A549 (cell line): ENCODE results near the gene CFC1. TPM values are rescaled to one million over a fixed set of nuclear protein-coding genes. Genes with fewer than 3 reads are reported as not detected.
"Not testable (repeated sequence)": the region's sequence is repeated elsewhere in the genome, so short reads cannot be mapped to it uniquely, and the experiment has no call there.

Source experiments
- ATAC-seq, 2 experiments: fragments of 200-7000 bp in 1 of 2; fragments of >200 bp in 1 of 2; cut with Nextera tagmentation in 1 of 2; cut with Tn5 transposase in 1 of 2; 3 replicates each; pipeline versions ENCODE4 v1.8.0 to v1.9.1; 2018 to 2020; ENCODE audit warnings: mild to moderate bottlenecking in 1 of 2, moderate library complexity in 1 of 2
- CTCF ChIA-PET: fragments of 300-600 bp; sonication (Branson Sonifier 250); formaldehyde crosslinking; extraction: SDS; loops from one replicate; lab custom pipeline; 2021; ENCODE audit warnings: antibody characterized with exemption, inconsistent platforms; lab: Yijun Ruan, JAX
- POLR2A ChIA-PET: fragments of 350-600 bp; formaldehyde crosslinking; extraction: SDS; loops from one replicate; lab custom pipeline; 2021; ENCODE audit warnings: antibody characterized with exemption, inconsistent platforms; lab: Yijun Ruan, JAX
- DNase-seq, 2 experiments: peaks; one replicate each; pipeline versions ENCODE4 v3.0.0 to v3.0.0-alpha.2; 2011 to 2016; ENCODE audit warnings: low read depth in 1 of 2, low spot score in 1 of 2
- FAIRE-seq: peaks from 2 replicates; lab custom pipeline; 2011; peaks lifted over from hg19 to GRCh38; lab: Jason Lieb, UNC
- H3K27ac ChIP-seq, 2 experiments: fragments of >200 bp; sonication (Bioruptor Twin); formaldehyde crosslinking; 3 replicates each; pipeline ENCODE4 v1.5.1; 2016 to 2017
- H3K4me1 ChIP-seq: fragments of >200 bp; sonication (Bioruptor Twin); formaldehyde crosslinking; 3 replicates; pipeline ENCODE4 v1.6.1; 2016
- H3K4me2 ChIP-seq: fragments of >200 bp; sonication (Bioruptor Twin); formaldehyde crosslinking; 3 replicates; pipeline ENCODE4 v1.6.1; 2016
- H3K4me3 ChIP-seq: fragments of >200 bp; sonication (Bioruptor Twin); formaldehyde crosslinking; 3 replicates; pipeline ENCODE4 v1.5.1; 2016
- H3K9me3 ChIP-seq: fragments of >200 bp; sonication (Bioruptor Twin); formaldehyde crosslinking; 3 replicates; pipeline ENCODE4 v1.6.1; 2016
- WGBS: methylation state at CpG from one replicate; pipeline ENCODE4 v1.1.6; 2017; ENCODE audit errors: missing lambda C conversion rate; 5-methylcytosine and 5-hydroxymethylcytosine counted together
- polyA minus RNA-seq: library from RNA; depleted of rRNA, polyadenylated mRNA; stranded (reverse); fragments of >200 nt; gene quantifications from 2 replicates; pipeline ENCODE4 v1.2.3, GENCODE V29; 2011; rRNA and poly(A)+ RNA removed
- polyA plus RNA-seq, 4 experiments: library from polyadenylated mRNA; depleted of rRNA in 3 of 4; stranded (reverse); fragments of >200 nt; fragmentation: RNase III in 1 of 4; extraction: RNeasy Plus Mini Kit Qiagen cat#74134 plus additional on column Dnase treatment in 1 of 4; gene quantifications; 2 replicates in 3 of 4; 3 replicates in 1 of 4; pipeline ENCODE4 v1.2.3, GENCODE V29; 2011 to 2017

Gene CFC1
- polyA plus RNA-seq (2011; rRNA removed): not detected in 2 replicates
- polyA plus RNA-seq (2012; cell fraction: cytosol; rRNA removed): not detected in 2 replicates
- polyA plus RNA-seq (2012; cell fraction: nucleus; rRNA removed): not detected in 2 replicates
- not detected in 3 replicates for polyA plus RNA-seq (2017; fragmentation: RNase III; extraction: RNeasy Plus Mini Kit Qiagen cat#74134 plus additional on column Dnase treatment)
- not detected in 2 replicates for polyA minus RNA-seq

DNA sequence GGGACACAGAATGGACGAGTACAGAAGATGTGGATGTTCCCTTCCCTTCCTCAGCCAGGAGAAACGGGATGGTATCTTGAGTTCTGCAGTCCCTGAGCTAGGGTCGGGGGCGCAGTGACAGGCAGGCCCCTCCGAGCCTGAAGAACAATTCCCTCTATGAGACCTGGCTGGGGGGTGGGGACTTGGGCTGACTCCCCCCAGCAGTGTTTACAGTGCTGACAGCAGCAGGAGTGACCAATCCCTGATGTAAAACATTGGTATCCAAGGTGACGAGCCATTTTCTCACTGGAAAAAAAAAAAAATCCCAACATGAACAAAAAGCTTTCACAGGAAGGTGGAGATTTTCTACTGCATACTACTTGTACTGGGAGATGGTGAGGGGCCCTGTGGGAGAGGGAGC lies at the start of gene CFC1:
Gene CFC1 (minus strand): TSS at position 183 of the 400 bp plus-strand sequence. CDS start 288 bp downstream, outside the sequence.
- no CpG with 5 or more reads among the region's 6 CpGs for WGBS
- POLR2A ChIA-PET, ATAC-seq: not testable (repeated sequence)

DNA sequence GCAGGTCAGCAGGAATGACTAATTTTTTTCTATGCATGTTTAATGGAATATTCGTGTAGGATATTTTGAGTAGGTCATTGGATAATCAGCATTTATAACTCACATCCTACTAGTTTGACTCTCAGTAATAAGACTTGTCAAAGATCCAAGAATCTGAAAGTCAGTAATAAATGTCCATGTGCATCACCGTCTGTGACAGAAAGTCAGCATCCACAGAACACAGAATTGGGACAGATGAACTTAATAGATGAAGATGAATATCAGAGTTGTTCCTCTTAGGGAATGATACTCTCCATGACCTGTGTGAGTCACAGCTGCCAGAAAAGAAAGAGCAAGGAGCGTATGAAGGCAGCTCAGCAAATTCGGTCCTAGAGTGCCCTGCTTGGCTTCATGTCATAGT lies 42.3 kb upstream of the CFC1 start:
- H3K4me1 ChIP-seq, H3K4me2 ChIP-seq, POLR2A ChIA-PET, FAIRE-seq, CTCF ChIA-PET, H3K4me3 ChIP-seq, DNase-seq, ATAC-seq, H3K9me3 ChIP-seq, H3K27ac ChIP-seq: not testable (repeated sequence)
- 17% methylated on average over 4 of the region's 4 CpGs for WGBS

More for the DNA sequence above, at the start of gene CFC1:
- CTCF ChIA-PET, H3K4me1 ChIP-seq, H3K9me3 ChIP-seq, DNase-seq, H3K4me3 ChIP-seq, FAIRE-seq, H3K27ac ChIP-seq, H3K4me2 ChIP-seq: not testable (repeated sequence)

DNA sequence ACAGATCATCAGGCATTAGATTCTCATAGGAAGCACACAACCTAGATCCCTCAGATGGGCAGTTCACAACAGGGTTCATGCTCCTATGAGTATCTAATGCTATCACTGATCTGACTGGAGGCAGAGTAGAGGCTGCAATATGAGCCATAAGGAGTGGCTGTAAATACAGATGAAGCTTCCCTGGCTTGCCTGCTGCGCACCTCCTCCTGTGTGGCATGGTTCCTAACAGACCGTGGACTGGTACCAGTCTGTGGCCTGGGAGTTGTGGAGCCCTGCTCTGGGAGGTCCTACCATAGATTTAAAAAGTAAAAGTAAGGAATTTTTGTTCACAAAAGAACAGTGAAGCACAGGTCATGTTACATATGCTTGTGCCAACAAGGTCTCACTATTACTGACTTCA lies 39.6 kb upstream of the CFC1 start:
- POLR2A ChIA-PET, H3K4me2 ChIP-seq, FAIRE-seq, H3K4me1 ChIP-seq, ATAC-seq, H3K4me3 ChIP-seq, H3K9me3 ChIP-seq, H3K27ac ChIP-seq, CTCF ChIA-PET, DNase-seq: not testable (repeated sequence)
- WGBS: 5% methylated on average over 2 of the region's 2 CpGs

DNA sequence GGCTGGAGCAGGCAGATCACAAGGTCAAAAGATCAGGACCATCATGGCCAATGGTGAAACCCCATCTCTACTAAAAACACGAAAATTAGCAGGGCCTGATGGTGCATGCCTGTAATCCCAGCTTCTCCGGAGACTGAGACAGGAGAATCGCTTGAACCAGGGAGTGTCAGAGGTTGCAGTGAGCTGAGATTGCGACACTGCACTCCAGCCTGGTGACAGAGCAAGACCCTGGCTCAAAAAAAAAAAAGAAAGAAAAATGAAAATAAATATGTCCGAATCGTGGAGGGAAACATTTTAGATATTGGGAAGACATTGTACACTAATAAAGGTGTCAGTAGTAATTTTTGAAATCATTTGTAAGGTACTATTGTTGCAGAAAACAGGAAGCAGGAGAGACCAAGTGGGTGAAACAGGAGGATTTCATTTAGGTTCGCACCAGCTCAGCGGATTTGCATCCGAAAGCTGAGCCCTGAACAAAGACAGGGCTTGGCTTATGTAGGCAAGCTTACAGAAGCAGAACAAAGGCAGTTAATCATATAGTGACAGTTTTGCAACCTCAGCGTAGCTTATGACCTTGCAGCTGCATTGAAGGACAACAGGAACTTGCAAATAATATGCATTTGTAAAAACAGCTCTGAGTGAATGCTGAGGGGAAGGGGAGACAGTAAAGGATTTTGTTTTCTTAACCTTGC lies 29.6 kb upstream of the CFC1 start:
- H3K4me3 ChIP-seq, H3K27ac ChIP-seq, ATAC-seq, H3K4me2 ChIP-seq, POLR2A ChIA-PET, DNase-seq, H3K9me3 ChIP-seq, CTCF ChIA-PET, H3K4me1 ChIP-seq, FAIRE-seq: not testable (repeated sequence)
- WGBS: 42% methylated on average over 9 of the region's 10 CpGs

DNA sequence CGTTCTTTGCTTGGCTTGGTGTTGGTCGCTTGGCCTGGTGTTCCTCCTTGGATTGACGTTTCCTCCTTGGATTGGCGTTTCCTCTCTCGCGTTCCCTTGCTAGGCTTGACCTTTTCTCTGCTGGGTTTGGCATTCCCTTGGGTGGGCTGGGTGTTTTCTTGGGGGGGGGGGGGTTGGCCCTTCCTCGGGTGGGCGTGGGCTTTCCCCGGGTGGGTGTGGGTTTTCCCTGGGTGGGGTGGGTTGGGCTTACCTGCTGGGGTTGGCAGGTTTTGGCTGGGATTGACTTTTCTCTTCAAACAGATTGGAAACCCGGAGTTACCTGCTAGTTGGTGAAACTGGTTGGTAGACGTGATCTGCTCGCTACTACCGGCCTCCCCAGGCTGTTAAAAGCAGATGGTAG lies 11.8 kb upstream of the CFC1 start, which contains the start of gene POTEJ:
Gene POTEJ (plus strand): TSS at position 301 of the 400 bp plus-strand sequence. CDS start 93 bp downstream, at position 394.
- DNase-seq, H3K4me2 ChIP-seq, ATAC-seq, H3K4me3 ChIP-seq, H3K4me1 ChIP-seq, H3K9me3 ChIP-seq, POLR2A ChIA-PET, FAIRE-seq, CTCF ChIA-PET, H3K27ac ChIP-seq: not testable (repeated sequence)
- WGBS: no CpG with 5 or more reads among the region's 13 CpGs

DNA sequence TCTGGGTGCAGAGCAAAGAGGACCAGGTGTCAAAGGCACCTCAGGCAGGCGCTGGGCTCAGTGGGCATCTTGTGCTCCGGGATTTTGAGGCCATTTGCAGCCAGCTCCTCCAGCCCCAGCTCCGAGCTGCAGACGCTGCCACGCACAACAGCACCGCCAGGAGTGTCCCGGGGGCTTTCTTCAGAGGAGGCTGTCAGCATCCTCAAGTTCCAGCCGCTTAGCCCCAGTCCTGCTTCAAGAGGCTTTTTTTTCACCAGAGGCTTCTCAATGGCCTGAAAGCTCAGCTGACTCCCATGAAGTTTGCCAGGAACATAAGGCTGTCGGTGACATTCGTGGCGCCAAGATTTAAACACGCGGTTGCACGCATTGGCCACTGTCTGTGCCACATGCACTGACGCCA lies 11.1 kb upstream of the CFC1 start:
- H3K4me1 ChIP-seq, POLR2A ChIA-PET, CTCF ChIA-PET, H3K9me3 ChIP-seq, H3K4me3 ChIP-seq, H3K4me2 ChIP-seq, FAIRE-seq, DNase-seq, H3K27ac ChIP-seq, ATAC-seq: not testable (repeated sequence)
- WGBS: 79% methylated on average over 8 of the region's 15 CpGs

DNA sequence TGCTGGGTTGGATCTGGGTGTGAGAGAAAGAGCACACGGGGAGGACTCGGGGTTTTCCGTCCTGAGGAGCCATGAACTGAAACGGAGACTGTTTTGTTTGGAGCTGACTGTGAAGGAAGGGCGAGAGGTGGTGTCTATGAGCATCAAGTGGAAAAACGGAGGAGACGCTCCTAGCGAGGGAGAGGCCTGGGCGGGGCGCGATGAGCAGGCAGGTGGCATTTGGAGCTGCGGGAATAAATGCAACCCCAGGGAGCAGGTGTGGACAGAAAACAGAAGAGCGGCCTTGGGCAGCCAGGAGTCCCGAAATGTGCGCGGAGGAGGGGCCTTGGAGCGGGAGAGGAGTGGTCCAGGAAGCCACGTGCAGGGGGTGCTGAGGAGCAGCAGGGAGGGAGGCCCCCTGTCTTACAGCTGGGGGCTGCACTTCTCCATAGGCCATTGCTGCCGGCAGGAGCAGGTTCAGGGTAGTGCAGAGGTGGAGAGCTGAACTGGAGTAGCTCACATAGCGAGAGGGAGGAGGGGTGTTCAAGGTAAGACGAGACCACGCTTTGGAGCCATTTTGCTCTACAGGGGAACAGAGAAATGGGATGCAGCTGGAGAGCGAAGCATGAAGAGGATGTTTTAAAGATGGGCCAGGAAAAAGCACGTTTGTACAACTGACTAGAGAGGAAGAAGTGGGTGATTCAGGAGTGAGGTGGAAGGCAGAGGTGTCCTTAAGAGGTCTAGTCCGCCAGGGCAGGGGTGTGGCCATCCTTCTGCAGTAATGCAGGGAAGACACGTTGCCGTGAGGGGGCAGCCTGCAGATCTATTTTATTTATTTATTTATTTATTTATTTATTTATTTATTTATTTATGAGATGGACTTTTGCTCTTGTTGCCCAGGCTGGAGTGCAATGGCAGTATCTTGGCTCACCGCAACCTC lies 9.9 kb upstream of the CFC1 start:
- FAIRE-seq, H3K4me2 ChIP-seq, H3K4me3 ChIP-seq, DNase-seq, CTCF ChIA-PET, POLR2A ChIA-PET, H3K9me3 ChIP-seq, H3K4me1 ChIP-seq, H3K27ac ChIP-seq: not testable (repeated sequence)
- 52% methylated on average over 7 of the region's 28 CpGs for WGBS
- peak in 1 of 2 experiments; percentile 71; a peak in 3 of 6 replicates for ATAC-seq

DNA sequence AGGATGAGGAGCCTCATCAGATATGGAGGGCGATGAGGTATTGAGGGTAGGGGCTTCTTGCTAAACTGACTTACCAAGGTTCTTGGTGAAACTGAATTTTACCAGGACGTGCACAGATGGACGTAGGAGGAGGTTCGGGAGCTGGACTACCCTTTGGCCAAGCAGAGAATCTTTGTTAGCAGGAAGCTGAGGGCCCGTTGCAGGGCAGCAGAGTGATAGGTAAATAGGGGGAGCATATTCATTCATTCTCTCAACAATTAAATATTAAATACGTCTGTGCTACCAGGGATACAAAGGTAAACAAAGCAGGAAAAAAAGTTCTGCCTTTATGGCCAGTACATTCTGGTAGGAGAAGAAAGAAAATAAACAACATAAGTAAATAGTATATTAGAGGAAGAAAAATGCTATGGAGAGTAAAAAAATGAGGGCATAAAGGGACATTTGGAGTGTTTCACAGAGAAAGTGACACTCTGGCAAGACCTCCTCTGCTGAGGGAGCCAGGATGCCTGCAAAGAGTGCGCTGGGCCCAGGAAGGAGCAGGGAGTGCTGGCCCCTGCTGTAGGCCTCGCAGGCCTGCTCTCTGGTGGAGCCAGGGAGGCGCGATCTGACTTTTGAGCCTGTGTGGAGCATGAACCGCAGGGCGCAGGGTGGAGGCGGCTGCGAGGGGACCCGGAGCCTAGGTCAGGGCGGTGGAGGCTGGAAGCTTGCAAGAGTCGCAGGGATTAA lies 9.1 kb upstream of the CFC1 start:
- whole genome bisulfite sequencing: no CpG with 5 or more reads among the region's 17 CpGs
- H3K4me2 ChIP-seq, CTCF ChIA-PET, H3K4me3 ChIP-seq, POLR2A ChIA-PET, H3K9me3 ChIP-seq, H3K27ac ChIP-seq, H3K4me1 ChIP-seq, FAIRE-seq, DNase-seq: not testable (repeated sequence)
- ATAC-seq: peak in 1 of 2 experiments; percentile 49; a peak in 2 of 6 replicates

DNA sequence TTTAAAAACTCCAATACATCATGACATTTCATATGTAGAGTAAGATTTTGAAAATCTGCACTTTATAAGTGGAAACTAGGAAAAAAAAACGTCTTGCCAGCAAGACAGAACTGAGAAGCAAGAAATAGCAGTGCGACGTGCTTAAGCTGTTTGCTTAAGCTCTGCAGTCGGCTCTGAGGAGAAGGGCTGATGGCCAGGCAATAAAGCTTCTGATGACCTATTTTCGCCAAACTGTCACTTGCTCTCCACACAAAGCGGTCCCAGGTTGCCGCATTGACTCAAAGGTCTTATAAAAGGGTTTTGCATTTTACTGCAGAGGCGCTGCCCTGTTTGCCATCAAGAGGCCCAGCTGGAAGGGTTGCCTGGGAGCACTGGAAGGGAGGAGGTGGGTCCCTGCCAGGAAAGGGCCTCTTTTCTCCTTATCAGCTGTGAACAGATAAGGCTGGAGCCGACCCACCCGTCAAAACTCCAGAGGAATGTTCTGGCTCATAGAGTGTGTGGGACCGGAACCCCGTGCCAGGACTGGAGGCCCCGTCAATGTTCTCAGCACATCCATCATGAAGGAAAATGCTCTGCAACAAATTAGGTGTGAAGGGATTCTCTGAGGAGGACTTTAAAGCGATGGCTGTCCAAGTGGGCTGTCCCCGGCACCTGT lies 2.4 kb upstream of the CFC1 start:
- H3K4me3 ChIP-seq, H3K4me2 ChIP-seq, H3K9me3 ChIP-seq, POLR2A ChIA-PET, CTCF ChIA-PET, H3K4me1 ChIP-seq, ATAC-seq, DNase-seq, H3K27ac ChIP-seq, FAIRE-seq: not testable (repeated sequence)
- 54% methylated on average over 5 of the region's 15 CpGs for WGBS

DNA sequence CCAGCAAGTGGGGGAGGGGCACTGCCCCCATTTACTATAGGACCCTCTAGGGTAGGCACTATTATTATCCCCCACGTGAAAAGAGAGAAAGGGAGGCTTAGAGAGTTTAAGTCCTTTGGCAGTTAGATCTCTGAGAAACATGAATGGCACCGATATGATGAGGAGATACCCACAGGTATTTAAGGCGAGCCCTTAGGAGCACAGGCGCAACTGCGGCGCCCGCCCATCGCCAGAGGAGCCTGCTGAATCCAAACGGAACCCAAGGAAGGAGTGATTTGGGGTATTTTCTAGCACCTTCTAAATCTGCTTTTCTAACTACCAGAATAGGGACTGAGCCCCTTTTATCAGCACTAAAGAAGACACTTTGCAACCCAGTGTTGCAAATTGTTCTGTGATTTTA lies 551 bp upstream of the CFC1 start:
- FAIRE-seq, DNase-seq, H3K9me3 ChIP-seq, H3K27ac ChIP-seq, CTCF ChIA-PET, ATAC-seq, H3K4me3 ChIP-seq, POLR2A ChIA-PET, H3K4me2 ChIP-seq, H3K4me1 ChIP-seq: not testable (repeated sequence)
- WGBS: 66% methylated on average over 8 of the region's 9 CpGs
